Measurements from ENCODE around the gene FBXO27. TPM values are rescaled to one million over a fixed set of nuclear protein-coding genes. Genes with fewer than 3 reads are reported as not detected.
"Not testable (repeated sequence)": the region's sequence is repeated elsewhere in the genome, so short reads cannot be mapped to it uniquely, and the experiment has no call there.

FBXO27 gene
- total RNA-seq, 1 donor from 2014 or later, result 10.2 TPM

GRCh38 chr19:39001041-39001440 is 31.3 kb downstream of the FBXO27 start:
- no peaks in the 10 kb centered on the region for H3K9me3 Mint-ChIP-seq
- H3K27ac Mint-ChIP-seq, result peak overlapping the region; percentile 2
- H3K4me3 Mint-ChIP-seq, result no peak overlapping the region
- H3K4me1 Mint-ChIP-seq, result no peaks in the 10 kb centered on the region
- H3K27me3 Mint-ChIP-seq (ENCODE audit: low read depth), result no peaks in the 10 kb centered on the region
- TF ChIP-seq CTCF (IDR thresholded peaks at IDR 0.05; ENCODE audit: unreplicated experiment), result no peak
- no peaks in the 10 kb centered on the region for H3K36me3 Mint-ChIP-seq
- DNase-seq (ENCODE audit: low spot score in 2 of 2, unreplicated experiment in 2 of 2), result no peak

GRCh38 chr19:38997576-38997975 is 34.8 kb downstream of the FBXO27 start:
- DNase-seq (ENCODE audit: low spot score in 2 of 2, unreplicated experiment in 2 of 2); H3K4me3 Mint-ChIP-seq; H3K27me3 Mint-ChIP-seq (ENCODE audit: low read depth); H3K36me3 Mint-ChIP-seq; H3K27ac Mint-ChIP-seq; H3K9me3 Mint-ChIP-seq; H3K4me1 Mint-ChIP-seq: not testable (repeated sequence)

GRCh38 chr19:38993271-38993670 is 39.1 kb downstream of the FBXO27 start:
- Mint-ChIP-seq H3K27ac (no peak overlapping the region), H3K4me1 (peaks cover 19% of the 10 kb centered on the region), H3K9me3 (peaks cover 6% of the 10 kb centered on the region), H3K4me3 (no peak overlapping the region), H3K36me3 (no peaks in the 10 kb centered on the region), H3K27me3 (ENCODE audit: low read depth) (no peaks in the 10 kb centered on the region)
- DNase-seq (ENCODE audit: low spot score in 2 of 2, unreplicated experiment in 2 of 2), result no peak
- TF ChIP-seq CTCF (IDR thresholded peaks at IDR 0.05; ENCODE audit: unreplicated experiment), result no peak

GRCh38 chr19:38990949-38991697 is 41.2 kb downstream of the FBXO27 start:
- Mint-ChIP-seq H3K36me3 (no peaks in the 10 kb centered on the region), H3K27me3 (ENCODE audit: low read depth) (no peaks in the 10 kb centered on the region), H3K4me3 (no peak overlapping the region), H3K9me3 (peaks cover 6% of the 10 kb centered on the region), H3K27ac (peak overlapping the region; percentile 79), H3K4me1 (peaks cover 19% of the 10 kb centered on the region)
- no peak for TF ChIP-seq CTCF (IDR thresholded peaks at IDR 0.05; ENCODE audit: unreplicated experiment)
- DNase-seq (ENCODE audit: low spot score in 2 of 2, unreplicated experiment in 2 of 2), result no peak

GRCh38 chr19:38989614-38990013 is 42.7 kb downstream of the FBXO27 start:
- peaks cover 17% of the 10 kb centered on the region for H3K4me1 Mint-ChIP-seq
- H3K27ac Mint-ChIP-seq, result peak overlapping the region; percentile 53
- H3K9me3 Mint-ChIP-seq; DNase-seq (ENCODE audit: low spot score in 2 of 2, unreplicated experiment in 2 of 2); H3K27me3 Mint-ChIP-seq (ENCODE audit: low read depth); H3K36me3 Mint-ChIP-seq; H3K4me3 Mint-ChIP-seq: not testable (repeated sequence)

GRCh38 chr19:38989066-38989605 is 43.2 kb downstream of the FBXO27 start:
- Mint-ChIP-seq H3K36me3 (no peaks in the 10 kb centered on the region), H3K27ac (peak overlapping the region; percentile 94), H3K27me3 (ENCODE audit: low read depth) (no peaks in the 10 kb centered on the region), H3K9me3 (peaks cover 6% of the 10 kb centered on the region), H3K4me3 (peak overlapping the region; percentile 3), H3K4me1 (peaks cover 17% of the 10 kb centered on the region)
- TF ChIP-seq CTCF (IDR thresholded peaks at IDR 0.05; ENCODE audit: unreplicated experiment), result no peak
- DNase-seq (ENCODE audit: low spot score in 2 of 2, unreplicated experiment in 2 of 2), result peak in 1 of 2 experiments; percentile 46

GRCh38 chr19:38988627-38989026 is 43.7 kb downstream of the FBXO27 start:
- Mint-ChIP-seq H3K4me1 (peaks cover 17% of the 10 kb centered on the region), H3K27ac (peak overlapping the region; percentile 94)
- H3K9me3 Mint-ChIP-seq; H3K4me3 Mint-ChIP-seq; H3K36me3 Mint-ChIP-seq; H3K27me3 Mint-ChIP-seq (ENCODE audit: low read depth); DNase-seq (ENCODE audit: low spot score in 2 of 2, unreplicated experiment in 2 of 2): not testable (repeated sequence)

- not testable (repeated sequence) for H3K9me3 Mint-ChIP-seq; H3K27me3 Mint-ChIP-seq (ENCODE audit: low read depth); DNase-seq (ENCODE audit: low spot score in 2 of 2, unreplicated experiment in 2 of 2); H3K36me3 Mint-ChIP-seq; H3K4me3 Mint-ChIP-seq; H3K27ac Mint-ChIP-seq
- peaks cover 17% of the 10 kb centered on the region for H3K4me1 Mint-ChIP-seq
Observed at GRCh38 chr19:38987745-38988144, 44.6 kb downstream of the FBXO27 start.

All from mesothelial cell of epicardium (in vitro differentiated cells).